ENCODE measurements around the gene COG1.
"Not testable (repeated sequence)": the region's sequence is repeated elsewhere in the genome, so short reads cannot be mapped to it uniquely, and the experiment has no call there.

COG1 gene, protein sequence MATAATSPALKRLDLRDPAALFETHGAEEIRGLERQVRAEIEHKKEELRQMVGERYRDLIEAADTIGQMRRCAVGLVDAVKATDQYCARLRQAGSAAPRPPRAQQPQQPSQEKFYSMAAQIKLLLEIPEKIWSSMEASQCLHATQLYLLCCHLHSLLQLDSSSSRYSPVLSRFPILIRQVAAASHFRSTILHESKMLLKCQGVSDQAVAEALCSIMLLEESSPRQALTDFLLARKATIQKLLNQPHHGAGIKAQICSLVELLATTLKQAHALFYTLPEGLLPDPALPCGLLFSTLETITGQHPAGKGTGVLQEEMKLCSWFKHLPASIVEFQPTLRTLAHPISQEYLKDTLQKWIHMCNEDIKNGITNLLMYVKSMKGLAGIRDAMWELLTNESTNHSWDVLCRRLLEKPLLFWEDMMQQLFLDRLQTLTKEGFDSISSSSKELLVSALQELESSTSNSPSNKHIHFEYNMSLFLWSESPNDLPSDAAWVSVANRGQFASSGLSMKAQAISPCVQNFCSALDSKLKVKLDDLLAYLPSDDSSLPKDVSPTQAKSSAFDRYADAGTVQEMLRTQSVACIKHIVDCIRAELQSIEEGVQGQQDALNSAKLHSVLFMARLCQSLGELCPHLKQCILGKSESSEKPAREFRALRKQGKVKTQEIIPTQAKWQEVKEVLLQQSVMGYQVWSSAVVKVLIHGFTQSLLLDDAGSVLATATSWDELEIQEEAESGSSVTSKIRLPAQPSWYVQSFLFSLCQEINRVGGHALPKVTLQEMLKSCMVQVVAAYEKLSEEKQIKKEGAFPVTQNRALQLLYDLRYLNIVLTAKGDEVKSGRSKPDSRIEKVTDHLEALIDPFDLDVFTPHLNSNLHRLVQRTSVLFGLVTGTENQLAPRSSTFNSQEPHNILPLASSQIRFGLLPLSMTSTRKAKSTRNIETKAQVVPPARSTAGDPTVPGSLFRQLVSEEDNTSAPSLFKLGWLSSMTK

DNA sequence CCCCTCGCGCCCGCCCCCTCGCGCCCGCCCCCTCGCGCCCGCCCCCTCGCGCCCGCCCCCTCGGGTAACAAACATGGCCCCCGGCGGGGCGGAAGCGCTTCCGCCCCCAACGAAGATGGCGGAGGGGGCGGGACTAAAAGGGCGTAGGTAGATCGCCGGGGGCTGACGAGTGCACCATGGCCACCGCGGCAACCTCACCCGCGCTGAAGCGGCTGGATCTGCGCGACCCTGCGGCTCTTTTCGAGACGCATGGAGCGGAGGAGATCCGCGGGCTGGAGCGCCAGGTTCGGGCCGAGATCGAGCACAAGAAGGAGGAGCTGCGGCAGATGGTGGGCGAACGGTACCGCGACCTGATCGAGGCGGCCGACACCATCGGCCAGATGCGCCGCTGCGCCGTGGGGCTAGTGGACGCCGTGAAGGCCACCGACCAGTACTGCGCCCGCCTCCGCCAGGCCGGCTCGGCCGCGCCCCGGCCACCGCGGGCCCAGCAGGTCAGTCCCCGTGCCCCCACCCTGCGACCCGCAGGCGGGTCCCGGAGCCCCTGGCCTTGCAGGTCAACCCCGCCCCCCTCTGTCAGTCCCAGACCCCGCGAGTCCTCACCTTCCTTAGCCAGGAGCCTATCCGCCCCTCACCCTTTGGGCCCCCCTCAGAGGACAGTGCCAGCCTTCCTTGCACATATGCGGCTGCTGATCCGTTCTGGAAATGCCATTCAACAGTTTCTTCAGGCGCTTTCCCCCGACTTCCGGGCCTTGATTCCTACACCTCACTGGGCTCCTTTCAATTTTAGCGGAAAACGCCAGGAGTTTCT lies at the start of gene COG1:
COG1 (plus strand) TSS at position 162 of the 808 bp plus-strand sequence; CDS start at position 177, 15 bp downstream.
- TF ChIP-seq MYC (IDR thresholded peaks at IDR 0.05; ENCODE audit: low read depth, low read length), result 0 out of 2 replicates have a peak, but pooled peaks have one; percentile 9
- TF ChIP-seq, protein P1, sequence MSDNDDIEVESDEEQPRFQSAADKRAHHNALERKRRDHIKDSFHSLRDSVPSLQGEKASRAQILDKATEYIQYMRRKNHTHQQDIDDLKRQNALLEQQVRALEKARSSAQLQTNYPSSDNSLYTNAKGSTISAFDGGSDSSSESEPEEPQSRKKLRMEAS (IDR thresholded peaks at IDR 0.05; ENCODE audit: low read depth, low read length), result no peak
- peak; percentile 92 for DNase-seq (ENCODE audit: low read depth)
- H3K4me3 ChIP-seq (ENCODE audit: low read depth, low read length), result peak within 1 kb of the TSS; percentile 85

DNA sequence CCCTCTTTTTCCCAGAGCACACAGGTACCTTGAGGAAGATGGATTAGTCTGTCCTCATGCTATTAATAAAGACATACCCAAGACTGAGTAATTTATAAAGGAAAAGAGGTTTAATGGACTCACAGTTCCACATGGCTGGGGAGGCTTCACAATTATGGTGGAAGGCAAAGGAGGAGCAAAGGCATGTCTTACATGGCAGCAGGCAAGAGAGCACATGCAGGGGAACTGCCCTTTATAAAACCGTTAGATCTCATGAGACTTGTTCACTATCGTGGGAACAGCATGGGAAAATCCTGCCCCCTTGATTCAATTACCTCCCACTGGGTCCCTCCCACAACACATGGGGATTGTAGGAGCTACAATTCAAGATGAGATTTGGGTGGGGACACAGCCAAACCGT lies 48.6 kb upstream of the COG1 start:
- not testable (repeated sequence) for DNase-seq (ENCODE audit: low read depth); H3K4me3 ChIP-seq (ENCODE audit: low read depth, low read length)

DNA sequence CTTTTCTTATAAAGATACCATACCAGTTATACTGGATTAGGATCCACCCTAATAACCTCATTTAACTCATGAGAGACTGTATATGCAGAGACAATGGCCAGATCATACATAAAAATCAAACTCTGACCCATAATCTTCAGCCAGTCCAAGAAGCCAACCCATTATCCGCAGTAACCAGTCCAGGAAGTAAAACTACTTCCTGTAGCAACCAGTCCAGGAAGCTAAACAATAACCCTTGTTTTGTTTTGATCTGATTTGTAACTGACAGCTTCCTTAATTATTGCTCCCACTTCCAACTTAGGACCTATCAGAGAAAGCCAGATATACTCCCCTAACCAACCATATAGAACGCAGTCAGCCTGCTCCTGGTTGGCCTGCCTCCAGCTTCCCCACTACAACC lies 47.2 kb upstream of the COG1 start:
- TF ChIP-seq, protein P1 (IDR thresholded peaks at IDR 0.05; ENCODE audit: low read depth, low read length), result no peak
- TF ChIP-seq MYC (IDR thresholded peaks at IDR 0.05; ENCODE audit: low read depth, low read length), result no peak
- TF ChIP-seq, protein P2, sequence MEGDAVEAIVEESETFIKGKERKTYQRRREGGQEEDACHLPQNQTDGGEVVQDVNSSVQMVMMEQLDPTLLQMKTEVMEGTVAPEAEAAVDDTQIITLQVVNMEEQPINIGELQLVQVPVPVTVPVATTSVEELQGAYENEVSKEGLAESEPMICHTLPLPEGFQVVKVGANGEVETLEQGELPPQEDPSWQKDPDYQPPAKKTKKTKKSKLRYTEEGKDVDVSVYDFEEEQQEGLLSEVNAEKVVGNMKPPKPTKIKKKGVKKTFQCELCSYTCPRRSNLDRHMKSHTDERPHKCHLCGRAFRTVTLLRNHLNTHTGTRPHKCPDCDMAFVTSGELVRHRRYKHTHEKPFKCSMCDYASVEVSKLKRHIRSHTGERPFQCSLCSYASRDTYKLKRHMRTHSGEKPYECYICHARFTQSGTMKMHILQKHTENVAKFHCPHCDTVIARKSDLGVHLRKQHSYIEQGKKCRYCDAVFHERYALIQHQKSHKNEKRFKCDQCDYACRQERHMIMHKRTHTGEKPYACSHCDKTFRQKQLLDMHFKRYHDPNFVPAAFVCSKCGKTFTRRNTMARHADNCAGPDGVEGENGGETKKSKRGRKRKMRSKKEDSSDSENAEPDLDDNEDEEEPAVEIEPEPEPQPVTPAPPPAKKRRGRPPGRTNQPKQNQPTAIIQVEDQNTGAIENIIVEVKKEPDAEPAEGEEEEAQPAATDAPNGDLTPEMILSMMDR (IDR thresholded peaks at IDR 0.05; ENCODE audit: low read depth, low read length), result no peak
- H3K4me3 ChIP-seq (ENCODE audit: low read depth, low read length), result no peak overlapping the region
- no peak for DNase-seq (ENCODE audit: low read depth)

DNA sequence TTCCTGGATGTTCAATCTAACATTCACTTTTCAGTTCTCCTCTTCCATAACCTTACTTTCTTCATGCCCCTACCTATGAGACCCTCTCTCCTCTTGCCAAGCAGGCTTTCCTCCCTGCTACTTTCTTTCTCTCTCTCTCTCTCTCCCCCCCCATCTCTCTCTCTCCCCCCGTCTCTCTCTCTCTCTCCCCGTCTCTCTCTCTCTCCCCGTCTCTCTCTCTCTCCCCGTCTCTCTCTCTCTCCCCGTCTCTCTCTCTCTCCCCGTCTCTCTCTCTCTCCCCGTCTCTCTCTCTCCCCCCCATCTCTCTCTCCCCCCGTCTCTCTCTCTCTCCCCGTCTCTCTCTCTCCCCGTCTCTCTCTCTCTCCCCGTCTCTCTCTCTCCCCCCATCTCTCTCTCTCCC lies 45.1 kb upstream of the COG1 start:
- H3K4me3 ChIP-seq (ENCODE audit: low read depth, low read length), result not testable (repeated sequence)

DNA sequence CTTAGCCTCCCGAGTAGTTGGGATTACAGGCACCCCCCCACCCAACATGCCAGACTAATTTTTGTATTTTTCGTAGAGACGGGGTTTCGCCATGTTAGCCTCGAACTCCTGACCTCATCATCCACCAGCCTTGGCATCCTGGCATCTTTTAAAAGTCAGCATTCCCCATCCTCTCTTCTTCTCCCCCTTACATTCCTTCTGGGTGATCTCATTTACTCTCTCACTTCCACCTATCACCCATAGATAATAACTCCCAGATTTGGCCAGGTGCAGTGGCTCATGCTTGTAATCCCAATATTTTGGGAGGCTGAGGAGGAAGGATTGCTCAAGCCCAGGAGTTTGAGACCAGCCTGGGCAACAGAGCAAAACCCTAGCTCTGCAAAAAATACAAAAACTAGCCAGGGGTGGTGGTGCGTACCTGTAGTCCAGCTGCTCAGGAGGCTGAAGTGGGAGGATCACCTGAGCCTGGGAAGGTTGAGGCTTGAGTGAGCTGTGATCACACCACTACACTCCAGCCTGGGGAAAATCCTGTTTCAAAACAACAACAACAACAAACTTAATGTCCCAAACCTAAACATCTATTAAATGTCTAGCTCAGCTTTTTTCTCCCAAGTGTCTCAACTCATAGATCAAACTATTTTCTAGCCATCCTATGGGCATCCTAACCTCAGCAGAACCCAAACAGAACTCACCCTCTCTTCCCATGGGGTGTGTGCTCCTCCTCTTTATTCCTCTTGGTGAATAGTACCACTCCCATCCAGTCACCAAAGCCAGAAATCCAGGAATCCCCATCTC lies 44.1 kb upstream of the COG1 start:
- no peak for DNase-seq (ENCODE audit: low read depth)
- TF ChIP-seq, protein P2 (IDR thresholded peaks at IDR 0.05; ENCODE audit: low read depth, low read length), result no peak

More for the DNA sequence above, 45.1 kb upstream of the COG1 start:
- DNase-seq (ENCODE audit: low read depth), result not testable (repeated sequence)

DNA sequence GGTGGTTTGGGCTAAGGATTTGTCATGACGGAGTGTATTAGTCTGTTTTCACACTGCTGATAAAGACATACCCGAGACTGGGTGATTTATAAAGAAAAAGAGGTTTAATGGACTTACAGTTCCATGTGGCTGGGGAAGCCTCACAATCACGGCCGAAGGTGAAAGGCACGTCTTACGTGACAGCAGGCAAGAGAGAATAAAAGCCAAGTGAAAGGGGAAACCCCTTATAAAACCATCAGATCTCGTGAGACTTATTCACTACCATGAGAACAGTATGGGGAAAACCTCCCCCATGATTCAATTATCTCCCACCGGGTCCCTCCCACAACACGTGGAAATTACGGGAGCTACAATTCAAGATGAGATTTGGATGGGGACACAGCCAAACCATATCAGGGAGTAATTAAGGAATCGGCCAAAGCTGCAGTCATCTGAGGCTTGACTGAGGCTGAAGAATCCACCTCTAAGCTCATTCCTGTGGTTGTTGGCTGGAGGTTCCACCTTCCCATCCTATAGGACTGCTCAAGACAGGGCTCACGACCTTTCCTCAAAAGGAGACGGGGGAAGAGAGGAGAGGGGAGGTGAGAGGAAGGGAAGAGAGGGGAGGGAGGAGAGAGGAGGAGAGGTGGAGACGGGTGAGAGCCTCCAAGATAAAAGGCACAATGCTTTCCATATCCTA lies 42.1 kb upstream of the COG1 start:
- not testable (repeated sequence) for H3K4me3 ChIP-seq (ENCODE audit: low read depth, low read length); DNase-seq (ENCODE audit: low read depth)

More for the DNA sequence above, 44.1 kb upstream of the COG1 start:
- no peak overlapping the region for H3K4me3 ChIP-seq (ENCODE audit: low read depth, low read length)

DNA sequence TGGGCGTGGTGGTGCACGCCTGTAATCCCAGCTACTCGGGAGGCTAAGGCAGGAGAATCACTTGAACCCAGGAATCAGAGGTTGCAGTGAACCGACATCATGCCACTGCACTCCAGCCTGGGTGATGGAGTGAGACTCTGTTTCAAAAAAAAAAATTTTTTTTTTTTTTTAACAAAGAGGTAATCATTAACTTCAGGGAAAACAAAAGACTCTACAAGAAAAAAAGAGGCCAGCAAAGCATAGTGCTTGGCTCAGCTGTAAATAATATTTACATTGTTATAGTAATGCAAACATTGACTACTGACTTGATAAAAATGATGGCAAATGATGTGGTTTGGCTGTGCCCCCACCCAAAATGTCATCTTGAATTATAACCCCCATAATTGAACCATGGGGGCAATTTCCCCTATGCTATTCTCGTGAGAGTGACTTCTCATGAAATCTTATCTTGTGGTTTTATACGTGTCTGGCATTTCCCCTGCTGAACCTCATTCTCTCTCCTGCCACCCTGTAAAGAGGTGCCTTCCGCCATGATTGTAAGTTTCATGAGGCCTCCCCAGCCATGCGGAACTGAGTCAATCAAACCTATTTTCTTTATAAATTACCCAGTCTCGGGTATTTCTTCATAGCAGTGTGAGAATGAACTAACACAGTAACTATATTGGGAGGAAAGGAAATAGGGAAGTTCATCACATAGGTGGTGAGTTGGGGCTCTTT lies 40.8 kb upstream of the COG1 start:
- no peak overlapping the region for H3K4me3 ChIP-seq (ENCODE audit: low read depth, low read length)
- TF ChIP-seq, protein P2 (IDR thresholded peaks at IDR 0.05; ENCODE audit: low read depth, low read length), result no peak
- no peak for TF ChIP-seq MYC (IDR thresholded peaks at IDR 0.05; ENCODE audit: low read depth, low read length)
- peak; percentile 57 for DNase-seq (ENCODE audit: low read depth)
